Dermis microvascular lymphatic vessel endothelial cell (primary cell): ENCODE results near the gene FAM81A. TPM values are rescaled to one million over a fixed set of nuclear protein-coding genes. Genes with fewer than 3 reads are reported as not detected.
"Not testable (repeated sequence)": the region's sequence is repeated elsewhere in the genome, so short reads cannot be mapped to it uniquely, and the experiment has no call there.

Source experiments
- DNase-seq, 2 donors: peaks; one replicate each; pipeline versions ENCODE4 v3.0.0 to v3.0.0-alpha.2; 2010; ENCODE audit warnings: low read depth in 2 of 2
- total RNA-seq: library from RNA; depleted of rRNA; stranded (reverse); fragments of >200 nt; gene quantifications from 2 replicates; pipeline ENCODE4 v1.2.1, GENCODE V29; 2014

FAM81A gene
- total RNA-seq, 1 donor from 2014 or later: under 0.01 TPM

DNA sequence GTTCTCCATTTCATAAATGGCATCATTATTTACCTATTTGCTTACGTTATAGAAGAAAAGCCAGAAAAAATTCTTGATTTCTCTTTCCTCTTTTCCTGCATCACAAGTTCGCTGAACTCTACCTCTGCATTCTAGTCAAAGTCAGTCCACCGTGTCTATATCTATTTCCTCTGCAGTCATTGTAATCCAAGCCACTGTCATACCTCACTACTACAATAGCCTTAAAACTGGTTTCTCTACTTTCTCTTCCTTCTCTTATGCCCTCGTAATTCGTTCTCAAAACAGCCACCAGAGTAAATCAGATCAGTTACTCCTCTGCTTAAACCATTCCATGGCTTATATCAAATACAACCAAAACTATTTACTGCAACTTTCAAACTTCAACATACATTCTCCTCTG is 13.4 kb upstream of the FAM81A start:
- DNase-seq: no peak

DNA sequence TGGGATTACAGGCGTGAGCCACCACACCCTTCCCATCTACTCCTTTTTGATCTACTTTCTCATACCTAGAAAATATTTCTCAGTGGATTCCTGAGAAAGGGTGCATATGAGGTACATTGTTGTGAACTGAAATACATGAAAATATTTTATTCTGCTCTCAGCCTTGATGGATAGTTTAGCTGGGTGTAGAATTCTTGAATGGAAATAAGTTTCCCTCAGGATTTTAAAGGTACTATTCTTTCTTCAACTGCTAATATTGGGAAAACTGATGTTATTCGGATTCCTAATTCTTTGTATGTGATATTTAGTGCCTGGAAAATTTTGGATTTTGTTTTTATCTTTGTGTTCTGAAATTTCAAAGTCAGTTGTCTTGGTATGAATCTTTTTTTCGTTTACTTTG is 9.1 kb upstream of the FAM81A start:
- DNase-seq: not testable (repeated sequence)

DNA sequence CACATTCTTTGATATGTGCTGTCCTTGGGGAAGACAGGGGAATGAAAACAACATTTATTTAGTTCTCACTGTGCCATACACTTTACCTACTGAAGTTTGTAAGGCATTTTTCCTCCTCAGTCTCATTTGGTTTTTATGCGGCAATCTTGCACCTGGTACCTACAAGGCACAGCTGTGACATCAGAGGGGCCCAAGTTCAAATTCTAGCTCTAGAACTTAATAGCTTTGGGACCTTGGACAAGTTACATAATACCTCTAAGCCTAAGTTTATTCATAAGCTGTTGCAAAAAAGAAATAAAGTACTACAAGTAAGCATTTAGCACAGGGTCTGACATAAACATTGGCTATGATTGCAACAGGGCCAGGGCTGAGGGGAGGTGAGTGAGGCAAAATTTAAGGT is 5.6 kb upstream of the FAM81A start:
- DNase-seq: no peak

DNA sequence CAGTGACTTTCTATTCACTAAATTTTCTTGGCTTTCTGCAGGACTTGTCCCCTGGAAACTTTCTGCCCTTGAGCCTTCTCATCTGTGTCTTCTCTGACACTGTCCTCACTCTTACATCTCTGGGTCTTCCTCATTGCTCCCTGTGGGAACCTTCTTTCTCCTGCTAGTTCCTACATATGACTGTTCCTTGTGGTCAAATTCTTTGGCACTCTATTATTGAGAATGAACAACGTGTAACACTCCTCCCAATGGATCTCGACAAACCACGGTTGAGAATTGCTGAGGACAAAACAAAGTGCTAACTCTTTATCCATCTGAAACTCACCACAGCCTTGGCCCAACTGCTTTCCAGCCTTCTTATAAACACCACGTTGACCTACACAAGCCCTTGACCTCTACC is 3.5 kb upstream of the FAM81A start:
- no peak for DNase-seq

DNA sequence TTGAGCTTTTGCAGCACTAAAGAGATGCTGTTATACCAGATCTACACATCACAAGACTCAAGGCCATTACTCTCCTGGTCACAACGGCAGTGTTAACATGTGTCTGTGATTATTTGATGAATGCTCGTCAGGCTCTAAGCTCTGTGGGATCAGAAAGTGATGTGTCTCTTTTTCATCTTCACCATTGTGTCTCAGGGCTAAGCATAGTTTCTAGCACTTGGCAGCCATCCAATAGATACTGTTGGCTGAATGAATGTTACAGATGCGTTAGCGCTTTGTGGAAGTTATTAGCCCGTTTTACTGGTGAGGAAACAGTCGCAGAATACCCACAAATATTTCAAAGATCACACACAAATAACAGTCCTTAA is 1.2 kb upstream of the FAM81A start:
- peak in 1 of 2 donors; percentile 35 for DNase-seq

DNA sequence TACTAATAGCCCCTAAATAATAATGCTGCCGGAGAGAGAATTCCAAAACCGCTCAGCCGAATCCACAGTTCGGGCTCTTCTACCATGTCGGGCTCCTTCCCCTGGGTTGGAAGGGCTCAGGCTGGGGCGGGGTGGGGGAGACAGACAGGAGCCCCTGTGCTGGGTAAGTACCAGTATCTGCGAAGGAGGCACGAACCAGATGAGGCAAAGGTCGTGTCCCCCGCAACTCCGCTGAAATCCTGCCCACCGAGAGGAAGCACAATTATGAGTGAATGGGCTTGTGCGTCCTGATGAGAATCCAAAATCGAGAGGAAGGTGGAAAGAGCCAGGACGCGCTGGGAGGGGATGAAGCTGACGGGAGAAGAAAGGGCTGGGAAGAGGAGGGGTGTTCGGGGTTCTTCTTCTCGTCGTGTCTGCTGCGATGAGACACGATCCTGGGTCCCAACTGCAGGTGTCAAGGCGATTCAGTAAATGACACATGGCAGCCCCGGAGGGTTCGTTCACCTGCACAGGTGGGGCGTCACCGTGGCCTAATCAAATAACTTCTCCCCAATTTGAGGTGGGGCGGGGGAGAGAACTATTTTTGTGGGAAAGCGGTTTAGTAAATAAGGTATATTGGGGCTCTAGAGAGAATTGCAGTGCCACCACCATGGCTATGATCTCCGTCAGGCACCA is 707 bp upstream of the FAM81A start:
- DNase-seq: no peak

DNA sequence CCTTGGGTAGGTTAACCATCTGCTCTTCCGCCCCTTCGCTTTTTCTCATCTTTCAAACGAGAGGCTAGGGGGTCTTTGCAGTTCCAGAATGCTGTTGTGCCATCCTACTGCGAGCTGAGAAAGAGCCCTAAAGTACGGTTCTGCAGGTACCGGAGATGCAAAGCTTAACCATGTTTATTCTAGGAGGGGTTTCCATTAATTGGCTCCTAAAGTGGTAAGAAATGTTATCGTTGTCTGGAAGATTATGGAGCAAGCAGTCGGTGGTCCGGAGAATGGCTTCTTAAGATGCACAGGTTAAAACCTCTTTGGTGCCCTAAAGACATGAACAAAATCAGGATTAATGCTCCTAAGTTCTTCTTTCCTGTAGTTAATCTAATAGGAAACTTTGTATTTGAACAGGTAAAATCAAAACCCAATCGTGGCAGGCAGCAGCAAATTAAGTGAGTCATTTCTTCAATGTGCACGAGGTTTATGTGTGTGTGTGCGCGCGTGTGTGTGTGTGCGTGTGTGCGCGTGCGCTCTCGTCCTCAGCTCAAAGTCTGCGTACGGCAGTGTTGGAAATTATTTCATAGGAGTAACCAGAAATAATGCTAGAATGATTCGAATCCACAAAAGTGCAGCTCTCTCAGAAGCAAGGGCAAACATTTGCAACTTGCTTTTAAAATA is 772 bp downstream of the FAM81A start:
- no peak for DNase-seq

DNA sequence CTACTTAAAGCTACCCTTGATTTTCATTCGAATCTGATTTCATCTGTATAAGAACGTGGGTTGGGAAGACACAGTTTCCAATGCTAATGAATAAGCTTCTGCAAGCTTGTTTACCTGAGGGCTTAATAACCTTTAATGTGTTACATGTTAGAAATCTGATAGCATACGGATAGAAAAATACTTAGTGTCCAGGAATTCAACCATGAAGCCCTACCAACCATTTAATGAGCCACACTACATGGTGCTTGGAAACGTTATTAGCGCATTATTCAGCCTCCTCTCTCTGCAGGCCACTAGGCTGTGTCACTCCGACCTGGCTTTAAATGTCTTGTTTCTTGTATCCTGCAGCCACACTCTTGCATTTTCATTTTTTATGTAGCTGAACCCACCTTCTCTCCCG is 1.6 kb downstream of the FAM81A start:
- no peak for DNase-seq

DNA sequence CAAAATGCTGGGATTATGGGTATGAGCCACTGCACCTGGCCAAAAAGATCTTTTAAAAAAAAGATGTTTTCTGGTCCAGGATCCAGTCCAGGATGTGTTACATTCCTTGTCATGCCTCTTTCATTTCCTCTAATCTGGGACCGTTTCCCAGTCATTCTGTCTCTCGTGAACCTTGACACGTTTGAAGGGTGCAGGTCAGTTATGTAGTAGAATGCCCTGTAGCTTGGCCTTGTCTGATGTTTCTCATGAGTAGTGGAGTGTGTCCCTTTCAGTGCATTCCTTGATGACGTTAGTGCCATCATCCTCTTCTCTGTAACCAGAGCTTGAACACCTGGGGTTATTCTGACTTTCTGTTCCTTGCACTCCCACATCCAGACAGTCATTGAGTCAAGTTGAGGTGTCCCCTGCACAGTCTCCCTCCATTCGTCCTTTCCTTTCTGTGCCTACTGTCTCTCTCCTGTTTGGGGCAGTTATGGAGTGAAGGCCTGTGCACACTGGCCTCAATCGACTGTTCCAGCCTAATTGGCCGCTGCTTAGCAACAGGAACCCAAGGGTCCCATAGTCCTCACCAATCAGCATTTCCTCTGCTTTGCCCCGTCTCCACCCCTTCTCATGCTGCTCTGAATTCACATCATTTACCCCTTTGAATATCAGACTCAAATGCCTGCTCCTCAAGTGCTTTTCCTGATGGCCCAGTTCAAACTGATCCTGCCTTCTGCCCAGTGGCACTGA is 5.5 kb downstream of the FAM81A start:
- DNase-seq: no peak

DNA sequence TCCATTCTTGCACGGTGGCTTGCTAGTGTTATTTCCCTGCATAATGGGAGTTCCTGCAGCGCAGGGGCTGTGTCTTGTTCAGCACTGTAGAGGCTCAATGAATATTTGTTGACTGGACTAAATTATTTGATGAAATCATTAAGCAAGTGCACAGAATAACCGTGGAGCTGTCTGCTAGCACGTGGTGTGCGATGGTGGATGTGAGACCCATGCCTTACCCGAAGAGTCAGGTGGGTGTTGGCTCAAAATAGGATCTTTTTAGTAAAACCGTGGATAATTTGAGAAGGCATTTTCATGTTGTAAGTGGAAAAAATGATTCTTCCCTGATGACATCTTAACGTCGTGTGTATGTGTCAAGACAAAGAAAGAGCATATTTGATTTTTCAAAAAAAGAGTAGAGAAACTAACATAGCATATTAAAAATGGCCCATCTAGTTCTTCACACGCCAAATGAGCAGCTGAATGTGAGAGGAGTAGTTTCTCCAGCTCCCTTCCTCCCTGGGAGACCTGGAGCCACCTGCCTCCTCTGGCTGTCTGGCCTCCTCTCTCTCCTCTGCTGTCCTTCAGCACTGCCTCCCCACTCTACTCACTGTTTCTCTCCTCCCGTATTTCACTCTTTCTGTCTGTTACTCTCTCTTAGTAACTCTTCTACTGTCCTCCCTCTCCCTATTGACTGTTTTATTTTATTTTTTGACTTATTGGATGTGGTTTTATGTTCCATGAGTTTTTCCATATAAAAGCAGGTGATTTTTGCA is 6.3 kb downstream of the FAM81A start:
- DNase-seq: no peak

DNA sequence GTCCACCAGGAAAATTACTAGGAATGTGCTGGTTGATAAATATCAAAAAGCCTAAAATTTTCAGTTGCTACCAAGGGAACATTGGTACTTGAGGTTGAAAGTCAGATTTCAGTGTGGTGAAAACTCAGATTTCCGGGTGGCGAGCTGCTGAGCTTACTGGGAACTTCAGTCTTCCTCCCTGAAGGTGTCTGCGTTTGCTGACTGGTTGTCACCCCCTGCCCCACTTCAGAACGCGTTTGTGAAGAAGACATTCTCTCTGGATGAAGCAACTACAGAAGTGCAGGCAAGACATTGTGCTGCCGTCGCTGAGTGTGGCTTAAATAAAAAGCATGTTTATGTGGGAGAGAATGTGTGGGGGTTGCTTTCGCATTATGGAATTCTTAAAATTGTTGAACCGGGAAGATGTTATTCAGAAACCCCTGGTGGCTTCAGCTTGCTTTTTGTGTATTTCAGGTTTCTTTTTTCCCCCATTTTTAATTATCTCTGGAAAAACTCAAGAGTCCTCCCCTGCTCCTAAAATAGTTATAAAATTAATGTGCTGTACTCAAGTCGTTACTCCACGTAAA is 7.1 kb downstream of the FAM81A start:
- no peak for DNase-seq

DNA sequence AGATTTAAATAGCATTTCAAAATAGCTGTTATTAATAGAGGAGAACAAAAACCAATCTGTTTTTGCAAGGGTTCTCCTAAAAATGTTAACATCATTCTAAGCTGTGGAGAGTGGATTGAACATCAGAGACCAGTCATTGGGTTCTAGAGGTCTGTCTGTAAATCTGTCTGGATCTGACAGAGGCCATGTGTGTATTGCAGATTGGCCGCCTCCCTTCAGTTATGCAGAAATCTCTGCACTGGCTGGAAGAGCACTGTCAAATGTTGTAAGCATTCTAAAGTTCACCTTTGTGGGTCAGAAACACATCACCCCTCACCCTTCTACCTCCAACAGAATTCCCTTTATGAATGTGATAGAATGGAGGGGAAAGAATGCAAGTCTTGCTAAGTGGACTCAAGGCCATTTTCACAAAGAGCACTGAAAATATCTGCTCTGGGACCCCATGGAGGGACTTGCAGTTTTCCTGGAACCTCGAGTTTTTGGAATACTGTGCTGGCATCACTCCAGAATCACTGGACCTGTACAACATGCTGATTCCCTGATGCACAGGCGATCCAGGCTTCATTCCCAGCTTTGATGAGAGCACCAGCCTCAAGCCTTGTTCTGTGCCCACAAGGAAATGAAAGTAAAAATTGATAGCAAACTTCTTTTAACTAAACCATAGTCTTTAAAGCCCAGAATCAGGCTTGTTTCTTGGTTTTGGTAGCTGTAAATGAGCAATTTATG is 8.4 kb downstream of the FAM81A start:
- DNase-seq: no peak

DNA sequence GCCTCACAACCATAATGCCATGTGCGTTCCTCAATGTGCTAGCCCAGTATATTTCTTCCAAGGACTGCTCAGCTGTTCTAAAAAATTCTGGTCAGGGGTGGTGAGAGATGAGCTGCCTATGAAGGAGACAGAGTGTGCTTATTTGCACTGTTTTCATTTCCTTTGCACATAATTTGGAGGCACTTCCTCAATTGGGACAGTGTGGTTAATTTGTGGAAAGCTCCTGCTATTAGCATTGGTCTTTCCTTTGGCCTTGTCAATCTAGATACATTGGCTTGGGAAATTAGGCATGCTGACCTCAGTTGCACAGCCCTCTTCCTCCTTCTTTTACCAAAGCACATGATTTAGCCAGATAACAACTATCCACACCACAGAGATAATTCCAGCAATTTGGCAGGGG is 9.4 kb downstream of the FAM81A start:
- DNase-seq: no peak

DNA sequence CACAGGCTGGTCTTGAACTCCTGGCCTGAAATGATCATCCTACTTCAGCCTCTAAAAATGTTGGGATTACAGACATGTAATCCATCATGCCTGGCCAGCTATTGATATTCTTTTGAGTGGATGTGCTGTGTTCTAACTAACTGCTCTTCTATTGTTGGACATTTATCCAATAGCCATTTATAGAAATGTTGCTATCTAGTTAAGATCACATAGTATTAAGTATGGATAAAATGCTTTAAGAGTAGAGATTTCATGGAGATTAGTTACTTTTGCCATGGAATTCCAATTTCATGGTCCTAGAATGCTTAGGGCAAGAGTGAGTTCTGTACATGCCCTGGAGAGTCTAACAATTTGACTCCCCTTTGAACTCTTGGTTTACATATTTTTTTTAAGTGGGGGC is 10.9 kb downstream of the FAM81A start:
- no peak for DNase-seq

DNA sequence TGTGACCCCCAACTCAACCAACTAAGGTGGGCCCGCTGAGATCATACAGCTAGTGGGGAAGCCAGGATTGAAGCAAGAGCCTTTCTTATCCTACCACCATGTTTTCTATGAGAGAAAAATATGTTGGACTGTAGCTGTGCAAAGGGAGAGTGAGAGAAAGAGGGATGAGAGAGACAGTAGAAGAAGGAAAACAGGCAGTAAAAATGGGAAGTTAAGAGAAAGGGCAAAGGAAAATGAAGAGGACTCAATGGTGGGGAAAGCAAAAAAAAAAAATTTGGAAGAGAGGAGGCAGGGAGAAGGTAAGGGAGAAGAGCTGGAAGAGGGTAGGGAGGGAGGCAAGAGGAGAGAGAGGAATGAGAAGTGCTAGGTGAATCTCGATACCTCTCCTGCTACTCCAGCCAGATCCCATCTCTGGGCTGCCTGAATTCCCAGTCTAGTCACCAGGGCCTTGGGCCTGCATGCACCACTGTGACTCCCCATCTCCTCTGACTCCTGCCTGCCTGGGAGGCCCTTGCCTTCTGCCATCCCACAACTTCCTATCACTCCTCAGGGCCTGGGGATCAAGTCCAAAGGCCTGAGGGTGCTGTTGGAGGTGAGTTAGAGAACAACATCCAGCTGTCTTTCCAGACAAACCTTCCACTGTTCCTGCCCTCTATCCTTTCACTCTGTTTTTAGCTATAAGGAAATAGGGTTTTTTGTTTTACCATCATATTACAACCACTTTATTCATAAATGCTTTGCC is 15.7 kb downstream of the FAM81A start:
- no peak for DNase-seq

DNA sequence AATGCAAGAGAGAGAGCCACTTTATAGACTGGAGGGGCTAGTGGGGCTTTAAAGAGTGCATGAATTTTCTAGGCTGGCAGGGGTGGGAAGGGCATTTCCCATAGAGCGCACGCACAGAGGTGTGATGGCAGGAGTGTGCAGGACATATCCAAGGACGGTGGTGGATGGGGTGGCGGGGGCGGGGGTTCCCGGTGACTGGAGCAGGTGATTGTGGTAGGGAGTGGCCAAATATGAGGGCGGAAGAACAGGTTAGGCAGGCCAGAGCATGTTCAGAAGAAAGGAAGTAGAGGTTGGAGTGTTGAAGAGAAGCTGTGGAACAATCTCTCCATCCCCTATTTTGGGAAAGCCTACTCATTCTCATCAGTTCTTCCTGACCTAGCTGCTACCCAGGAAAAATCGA is 18.1 kb downstream of the FAM81A start:
- no peak for DNase-seq

DNA sequence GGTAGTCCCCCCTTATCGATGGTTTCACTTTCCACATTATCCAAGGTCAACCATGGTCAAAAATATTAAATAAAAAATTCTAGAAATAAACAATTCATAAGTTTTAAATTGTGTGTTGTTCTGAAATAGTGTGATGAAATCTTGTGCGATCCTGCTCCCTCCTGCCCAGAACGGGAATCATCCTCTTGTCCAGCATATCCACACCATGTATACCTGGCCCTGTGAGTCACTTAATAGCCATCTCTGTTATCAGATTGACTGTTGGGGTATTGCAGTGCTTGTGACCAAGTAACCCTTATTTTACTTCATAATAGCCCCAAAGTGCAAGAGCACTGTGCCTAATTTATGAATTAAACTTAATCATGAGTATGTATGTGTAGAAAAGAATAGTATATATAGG is 19.1 kb downstream of the FAM81A start:
- no peak for DNase-seq

DNA sequence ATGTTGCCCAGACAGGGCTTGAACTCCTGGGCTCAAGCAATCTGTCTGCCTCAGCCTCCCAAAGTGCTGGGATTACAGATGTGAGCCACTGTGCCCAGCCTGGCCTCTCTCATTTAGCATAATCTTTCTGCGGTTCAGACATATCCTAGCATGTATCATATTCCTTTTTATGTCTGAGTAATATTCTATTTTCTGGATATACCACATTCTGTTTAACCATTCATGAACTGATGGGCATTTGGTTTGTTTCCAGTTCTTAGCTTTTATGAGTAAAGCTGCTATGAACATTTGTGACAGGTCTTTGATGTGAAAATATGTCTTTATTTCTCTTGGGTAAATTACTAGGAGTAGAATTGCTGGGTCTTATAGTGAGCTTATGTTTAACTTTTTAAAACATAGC is 23.5 kb downstream of the FAM81A start:
- no peak for DNase-seq

DNA sequence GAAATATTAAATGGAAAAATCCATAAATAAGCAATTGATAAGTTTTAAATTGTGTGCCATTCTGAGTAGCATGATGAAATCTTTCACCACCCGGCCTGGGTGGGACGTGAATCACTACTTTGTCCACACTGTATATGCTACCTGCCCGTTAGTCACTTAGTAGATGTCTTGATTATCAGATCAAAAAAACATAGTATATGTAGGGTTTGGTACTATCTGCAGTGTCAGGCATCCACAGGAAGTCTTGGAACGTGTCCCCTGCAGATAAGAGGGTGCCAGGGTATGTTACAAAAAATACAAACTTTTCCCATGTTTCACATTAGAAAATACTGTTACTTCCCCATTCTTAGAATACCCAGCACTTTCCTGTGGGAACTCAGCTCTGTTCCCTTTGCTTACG is 35.2 kb downstream of the FAM81A start:
- peak in 1 of 2 donors; percentile 41 for DNase-seq

DNA sequence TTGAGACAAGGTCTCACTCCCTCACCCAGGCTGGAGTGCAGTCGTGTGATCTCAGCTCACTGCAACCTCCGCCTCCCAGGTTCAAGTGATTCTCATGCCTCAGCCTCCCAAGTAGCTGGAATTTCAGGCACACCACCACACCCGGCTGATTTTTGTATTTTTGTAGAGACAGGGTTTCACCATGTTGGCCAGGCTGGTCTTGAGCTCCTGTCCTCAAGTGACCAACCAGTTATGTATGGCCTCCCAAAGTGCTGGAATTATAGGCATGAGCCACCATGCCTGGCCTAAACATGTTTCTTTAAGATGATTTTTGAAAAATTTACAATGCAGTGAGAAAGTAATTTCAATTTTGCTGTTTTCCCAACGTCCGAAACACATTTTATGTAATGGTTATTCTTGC is 37.2 kb downstream of the FAM81A start:
- not testable (repeated sequence) for DNase-seq
